ENCODE measurements around the gene STOX2.

DNA sequence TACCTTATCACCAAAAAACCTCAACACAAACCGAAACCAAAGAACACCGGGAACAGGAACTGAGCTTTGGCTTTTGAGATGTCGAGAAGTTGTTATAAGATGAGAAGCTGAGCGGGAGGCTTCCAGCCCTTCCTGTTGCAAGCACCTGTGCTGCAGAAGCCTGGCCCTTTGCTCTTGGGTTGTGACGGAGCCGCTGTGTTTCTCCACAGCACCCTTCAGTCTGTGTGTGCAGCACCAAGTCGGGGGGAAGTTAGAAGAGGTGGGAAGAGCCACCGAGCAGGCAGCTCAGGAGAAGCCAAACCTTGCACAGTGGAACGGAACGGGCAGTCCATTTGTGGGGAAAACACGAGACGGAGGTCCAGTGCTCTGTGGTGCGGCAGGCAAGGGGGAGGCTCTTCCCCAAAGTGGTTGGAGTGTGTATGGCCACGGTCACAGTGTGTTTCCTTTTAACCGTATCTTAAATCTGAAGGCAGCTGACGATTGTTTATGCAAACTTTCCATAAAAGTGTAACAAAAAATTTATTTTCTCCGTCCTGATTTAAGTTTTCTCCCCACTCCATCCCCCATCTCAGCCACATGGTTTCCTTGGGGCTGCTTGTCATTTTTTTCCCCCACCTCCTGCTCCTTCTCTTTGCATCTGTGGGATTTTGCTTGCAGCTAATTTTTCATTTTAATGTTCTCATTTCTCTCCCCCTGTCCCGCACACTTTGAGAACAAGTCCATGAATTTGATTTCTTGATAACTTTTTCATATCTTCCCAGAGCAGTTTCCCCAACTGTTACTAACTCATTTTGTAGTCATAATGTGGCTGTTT, 123.7 kb downstream of the STOX2 start:
- TF ChIP-seq, protein P1, sequence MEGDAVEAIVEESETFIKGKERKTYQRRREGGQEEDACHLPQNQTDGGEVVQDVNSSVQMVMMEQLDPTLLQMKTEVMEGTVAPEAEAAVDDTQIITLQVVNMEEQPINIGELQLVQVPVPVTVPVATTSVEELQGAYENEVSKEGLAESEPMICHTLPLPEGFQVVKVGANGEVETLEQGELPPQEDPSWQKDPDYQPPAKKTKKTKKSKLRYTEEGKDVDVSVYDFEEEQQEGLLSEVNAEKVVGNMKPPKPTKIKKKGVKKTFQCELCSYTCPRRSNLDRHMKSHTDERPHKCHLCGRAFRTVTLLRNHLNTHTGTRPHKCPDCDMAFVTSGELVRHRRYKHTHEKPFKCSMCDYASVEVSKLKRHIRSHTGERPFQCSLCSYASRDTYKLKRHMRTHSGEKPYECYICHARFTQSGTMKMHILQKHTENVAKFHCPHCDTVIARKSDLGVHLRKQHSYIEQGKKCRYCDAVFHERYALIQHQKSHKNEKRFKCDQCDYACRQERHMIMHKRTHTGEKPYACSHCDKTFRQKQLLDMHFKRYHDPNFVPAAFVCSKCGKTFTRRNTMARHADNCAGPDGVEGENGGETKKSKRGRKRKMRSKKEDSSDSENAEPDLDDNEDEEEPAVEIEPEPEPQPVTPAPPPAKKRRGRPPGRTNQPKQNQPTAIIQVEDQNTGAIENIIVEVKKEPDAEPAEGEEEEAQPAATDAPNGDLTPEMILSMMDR (IDR thresholded peaks at IDR 0.05) = no peak
- TF ChIP-seq POLR2A (IDR thresholded peaks at IDR 0.05) = no peak

All from esophagus squamous epithelium (tissue), 4 donors.